NOMO-1 treated with dmso at 0.1 percent for 144 hours (cell line): ENCODE measurements around the gene UCKL1.
"Not testable (repeated sequence)": the region's sequence is repeated elsewhere in the genome, so short reads cannot be mapped to it uniquely, and the experiment has no call there.

Source experiments
- DNase-seq: peaks from one replicate; lab custom pipeline; 2025; ENCODE audit not compliant: unreplicated experiment; lab: John Stamatoyannopoulos, UW

UCKL1 gene

DNA sequence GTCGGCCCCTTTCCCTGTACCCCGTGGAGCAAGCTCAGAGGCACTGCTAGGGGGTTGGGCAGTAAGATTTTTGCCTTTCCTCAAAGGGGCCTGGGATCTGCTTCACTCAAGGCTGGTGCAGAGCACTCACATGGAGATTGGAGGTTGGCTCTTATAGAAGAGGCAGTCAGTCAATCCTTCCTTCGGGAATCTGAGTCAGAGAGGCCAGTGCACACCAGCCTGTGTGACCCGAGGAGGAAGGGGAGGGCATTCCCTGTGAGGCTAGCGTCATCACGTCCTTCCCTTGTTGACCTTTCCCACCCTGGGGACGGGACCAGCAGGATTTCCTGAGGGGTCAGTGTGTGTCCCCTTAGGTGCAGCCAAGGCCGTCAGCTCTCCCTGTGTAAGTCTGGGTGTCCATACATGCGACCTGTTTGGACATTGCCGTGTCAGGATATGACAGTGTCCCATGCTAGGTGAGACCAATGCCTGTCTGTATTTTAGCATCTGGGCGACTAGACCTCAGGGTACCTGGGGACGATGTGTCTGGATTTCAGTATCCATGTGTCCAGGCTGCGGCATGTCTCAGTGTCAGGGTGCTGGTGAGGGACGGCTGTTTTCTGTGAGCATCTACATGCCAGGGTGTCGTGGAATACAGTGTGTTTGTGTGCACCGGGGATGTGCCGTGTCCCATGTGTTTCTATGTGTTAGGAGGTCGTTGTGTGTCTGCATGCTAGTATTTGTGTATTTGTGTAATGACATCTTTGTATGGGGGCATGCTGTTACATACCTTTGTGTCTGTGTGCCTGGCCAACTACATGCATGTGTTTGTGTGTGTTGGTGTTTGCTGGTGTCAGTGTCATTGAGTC lies 16.3 kb upstream of the UCKL1 start:
- DNase-seq: no peak

DNA sequence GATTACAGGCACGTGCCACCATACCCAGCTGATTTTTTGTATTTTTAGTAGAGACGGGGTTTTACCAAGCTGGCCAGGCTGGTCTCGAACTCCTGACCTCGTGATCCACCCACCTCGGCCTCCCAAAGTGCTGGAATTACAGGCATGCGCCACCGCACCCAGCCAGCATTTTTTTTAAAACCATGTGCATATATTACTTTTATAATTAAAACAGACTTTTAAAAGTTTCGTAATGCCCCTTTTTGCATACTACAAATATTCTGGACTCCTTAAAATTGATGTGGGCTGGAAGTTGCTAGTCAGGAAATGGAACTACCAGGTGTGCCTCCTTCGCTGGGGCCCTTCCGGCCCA lies 15.7 kb upstream of the UCKL1 start:
- DNase-seq: not testable (repeated sequence)

DNA sequence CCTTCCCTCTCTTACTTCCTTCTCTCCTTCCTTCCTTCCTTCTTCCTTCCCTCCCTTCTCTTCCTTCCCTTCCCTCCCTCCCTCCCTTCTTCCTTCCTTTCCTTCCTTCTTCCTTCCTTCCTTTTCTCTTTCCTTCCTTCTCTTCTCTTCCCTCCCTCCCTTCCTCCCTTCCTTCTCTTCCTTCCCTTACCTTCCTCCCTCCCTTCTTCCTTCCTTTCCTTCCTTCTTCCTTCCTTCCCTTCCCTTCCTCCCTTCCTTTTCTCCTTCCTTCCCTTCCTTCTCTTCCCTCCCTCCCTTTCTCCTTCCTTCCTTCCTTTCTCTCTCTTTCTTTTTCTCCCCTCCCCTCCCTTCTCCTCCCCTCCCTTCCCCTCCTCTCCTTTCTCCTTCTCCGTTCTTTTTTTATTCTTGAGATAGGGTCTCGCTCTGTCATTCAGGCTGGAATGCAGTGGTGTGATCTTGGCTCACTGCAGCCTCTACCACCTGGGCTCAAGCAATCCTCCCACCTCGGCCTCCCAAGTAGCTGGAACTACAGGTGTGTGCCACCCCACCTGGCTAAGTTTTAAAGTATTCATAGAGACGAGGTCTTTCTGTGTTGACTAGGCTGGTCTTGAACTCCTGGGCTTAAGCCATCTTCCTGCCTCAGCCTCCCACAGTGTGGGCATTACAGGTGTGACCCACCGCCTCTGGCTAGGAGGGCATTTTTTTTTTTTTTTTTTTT lies 14.7 kb upstream of the UCKL1 start:
- no peak for DNase-seq

- no peak for DNase-seq
These were observed 13.9 kb upstream of the UCKL1 start, which contains the start of gene ZNF512B for GRCh38 chr20:63969838-63970713. Gene ZNF512B (minus strand): TSS chr20:63969930. CDS start chr20:63967950, 1,980 bp downstream.

DNA sequence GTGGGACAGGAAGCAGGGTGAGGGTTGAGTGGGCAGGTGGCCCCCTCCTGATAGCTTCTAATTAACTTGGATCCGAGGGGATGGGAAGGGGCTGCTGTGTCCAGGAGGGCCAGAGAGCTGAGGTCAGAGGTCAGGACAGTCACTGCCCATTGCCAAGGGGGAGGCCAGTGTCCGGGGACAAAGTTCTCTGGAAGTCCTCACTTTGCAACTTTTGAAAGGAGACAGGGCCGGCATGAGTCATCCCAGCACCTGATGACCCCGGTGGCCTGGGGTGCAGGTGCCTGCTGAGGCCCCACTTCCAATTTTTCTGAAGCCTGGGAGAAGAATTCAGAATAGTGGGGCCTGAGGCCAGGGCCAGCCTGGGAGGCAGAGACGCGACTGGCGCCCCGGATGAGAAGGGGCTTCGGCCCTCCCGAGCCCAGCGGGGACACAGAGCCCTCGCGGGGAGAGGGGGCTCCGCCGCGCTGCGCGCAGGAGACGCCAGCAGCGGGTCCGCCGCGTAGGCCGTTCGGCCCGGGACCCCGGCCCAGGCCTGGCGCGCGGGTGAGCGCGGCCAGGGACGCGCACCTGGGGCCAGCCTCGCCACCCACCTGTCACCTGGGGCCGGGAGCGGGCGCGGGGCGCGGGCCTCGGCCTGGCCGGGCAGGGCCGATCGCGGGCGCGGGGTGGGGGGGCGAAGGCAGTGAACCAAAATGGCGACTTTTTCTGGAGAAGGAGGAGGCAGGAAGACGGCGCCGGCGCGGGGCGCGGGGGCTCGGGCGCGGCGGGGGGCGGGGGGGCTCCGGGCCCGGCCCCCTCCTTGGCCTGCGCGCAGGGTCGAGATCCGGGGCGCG lies 12.9 kb upstream of the UCKL1 start:
- no peak for DNase-seq

DNA sequence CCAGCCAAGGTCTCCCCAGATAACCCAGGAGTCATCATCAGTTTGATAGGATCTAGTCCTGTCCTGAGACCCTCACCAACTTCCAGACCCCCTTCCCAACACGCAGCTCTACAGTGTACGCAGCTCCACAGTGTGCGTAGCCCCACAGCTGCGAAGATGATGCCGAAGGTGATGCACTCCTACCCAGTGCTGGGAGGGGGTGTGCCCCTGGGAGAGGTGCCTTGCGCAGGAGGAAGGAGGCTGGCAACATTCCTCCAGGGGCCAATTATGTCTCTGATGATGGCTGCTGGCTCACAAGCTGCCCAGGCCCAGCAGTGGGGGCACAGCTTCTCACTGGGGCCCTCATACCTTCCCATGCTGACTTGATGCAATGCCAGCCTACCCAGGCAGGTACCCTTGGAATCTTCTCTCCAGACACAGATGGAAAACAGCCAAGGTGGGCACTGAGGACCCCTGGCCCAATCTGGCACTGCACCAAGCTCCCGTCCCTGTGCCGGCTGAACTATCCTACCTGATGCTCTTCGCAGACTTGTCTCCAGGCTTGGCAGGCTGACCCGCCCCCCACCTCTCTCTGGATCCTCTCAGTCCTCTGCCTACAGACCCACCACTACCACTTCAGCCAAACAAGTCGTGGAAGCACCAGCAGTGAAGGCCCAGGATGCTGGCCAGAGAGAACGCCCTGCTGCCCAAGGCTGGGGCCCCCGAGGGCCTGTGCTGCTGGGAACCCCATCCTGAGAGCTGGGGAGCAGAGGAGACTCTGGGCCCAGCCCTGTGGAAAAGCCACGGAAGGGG lies 12.1 kb upstream of the UCKL1 start:
- no peak for DNase-seq

DNA sequence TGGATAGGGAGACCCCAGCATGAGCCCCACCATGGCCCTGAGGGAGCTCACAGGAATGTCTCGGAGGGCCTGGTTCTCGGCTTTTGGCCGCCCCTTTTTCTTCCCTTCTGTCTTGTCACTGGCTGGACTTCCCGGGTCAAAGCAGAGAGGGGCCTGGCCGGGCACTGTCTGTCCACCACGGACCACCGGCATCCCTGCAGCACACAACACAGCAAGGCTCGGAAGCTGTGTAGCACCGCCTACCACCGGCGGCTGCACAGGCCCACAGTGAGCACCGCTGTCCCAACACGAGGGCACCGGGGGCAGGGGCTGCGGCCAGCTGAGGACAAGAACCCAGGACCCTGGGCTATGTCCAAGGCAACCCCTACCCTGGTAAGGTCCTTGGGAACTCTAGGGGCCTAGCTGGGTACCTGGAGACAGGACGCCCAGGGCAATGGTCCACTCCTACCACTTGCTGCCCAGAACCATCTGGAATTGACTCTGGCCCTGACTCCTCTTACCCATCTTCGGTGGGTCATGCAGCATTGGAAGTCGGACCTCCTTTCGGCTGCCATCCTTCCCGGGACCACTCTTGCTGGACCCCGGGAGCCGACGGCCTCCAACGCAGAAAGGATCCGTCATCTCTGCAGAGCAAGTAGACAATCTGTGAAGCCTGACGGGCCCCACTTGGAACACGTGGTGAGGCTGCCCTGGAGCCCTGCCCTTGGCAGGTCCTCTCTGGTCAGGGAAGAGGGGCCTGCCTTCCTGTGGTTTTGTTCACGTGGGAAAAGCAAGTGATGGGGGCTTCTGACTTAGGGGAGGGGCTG lies 11.3 kb upstream of the UCKL1 start:
- no peak for DNase-seq

DNA sequence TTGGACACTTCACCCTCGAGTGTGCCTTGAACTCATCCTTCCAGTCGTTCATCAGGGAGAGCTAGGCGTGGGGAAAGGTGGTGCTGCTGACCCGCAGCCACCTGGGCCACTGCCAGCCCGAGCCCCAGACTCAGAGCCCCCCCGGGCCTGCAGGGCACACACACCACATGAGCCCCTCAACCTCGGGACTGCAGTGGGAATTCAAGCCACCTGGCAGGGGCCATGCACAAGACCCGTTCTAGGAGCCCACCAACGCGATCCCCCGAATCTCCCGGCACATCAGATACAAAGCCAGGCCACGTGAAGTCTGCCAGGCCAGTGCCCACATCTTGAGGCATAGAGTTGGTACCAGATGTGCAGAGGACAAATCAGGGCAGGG lies 10.7 kb upstream of the UCKL1 start:
- no peak for DNase-seq

- DNase-seq: no peak
These were observed 10.1 kb upstream of the UCKL1 start for GRCh38 chr20:63966172-63966943.

- no peak for DNase-seq
These were observed 8.2 kb upstream of the UCKL1 start for GRCh38 chr20:63964412-63964811.

DNA sequence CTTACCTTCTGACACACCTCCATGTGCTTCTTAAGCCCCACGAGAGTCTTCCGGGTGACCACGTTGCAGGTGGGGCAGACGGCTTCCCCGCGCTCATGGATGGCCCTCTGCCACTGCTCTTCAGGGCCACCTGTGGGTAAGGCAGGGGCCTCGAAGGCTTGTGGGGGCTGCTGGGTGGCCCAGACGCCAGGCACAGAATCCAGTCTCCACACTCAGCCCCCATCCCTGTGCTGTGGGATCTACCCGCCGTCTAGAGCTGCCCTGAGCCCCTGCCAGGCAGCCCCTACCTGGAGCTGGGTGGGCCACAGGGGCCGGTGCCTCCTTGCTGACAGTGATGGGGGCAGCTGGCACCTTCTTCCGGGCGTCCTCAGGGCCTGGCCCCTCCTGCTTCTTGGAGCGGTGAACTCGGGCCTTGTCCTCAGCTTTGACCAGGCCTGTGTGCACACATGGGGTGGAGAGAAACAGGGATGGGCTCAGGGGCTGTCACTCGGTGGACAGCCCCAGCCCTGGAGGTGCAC lies 7.6 kb upstream of the UCKL1 start:
- DNase-seq: no peak

DNA sequence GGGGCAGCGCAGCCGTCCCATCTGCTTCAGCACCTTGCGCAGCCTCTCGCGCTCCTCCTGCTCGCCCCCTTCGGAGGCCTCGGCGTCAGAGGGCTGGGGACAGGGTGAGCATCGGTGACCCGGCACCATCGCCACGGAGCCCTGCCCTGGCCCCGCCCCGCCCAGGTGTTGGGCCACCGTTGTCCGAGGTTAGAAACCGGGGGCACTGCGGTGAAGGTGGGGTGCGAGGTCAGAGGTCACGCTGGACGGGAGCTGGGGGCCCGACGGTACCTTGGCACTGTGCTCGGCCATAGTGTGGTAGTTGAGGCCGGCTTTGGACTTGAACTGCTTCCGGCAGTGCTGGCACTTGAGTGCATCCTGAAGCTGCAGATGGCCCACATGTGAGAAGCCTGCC lies 7.1 kb upstream of the UCKL1 start:
- DNase-seq: no peak

DNA sequence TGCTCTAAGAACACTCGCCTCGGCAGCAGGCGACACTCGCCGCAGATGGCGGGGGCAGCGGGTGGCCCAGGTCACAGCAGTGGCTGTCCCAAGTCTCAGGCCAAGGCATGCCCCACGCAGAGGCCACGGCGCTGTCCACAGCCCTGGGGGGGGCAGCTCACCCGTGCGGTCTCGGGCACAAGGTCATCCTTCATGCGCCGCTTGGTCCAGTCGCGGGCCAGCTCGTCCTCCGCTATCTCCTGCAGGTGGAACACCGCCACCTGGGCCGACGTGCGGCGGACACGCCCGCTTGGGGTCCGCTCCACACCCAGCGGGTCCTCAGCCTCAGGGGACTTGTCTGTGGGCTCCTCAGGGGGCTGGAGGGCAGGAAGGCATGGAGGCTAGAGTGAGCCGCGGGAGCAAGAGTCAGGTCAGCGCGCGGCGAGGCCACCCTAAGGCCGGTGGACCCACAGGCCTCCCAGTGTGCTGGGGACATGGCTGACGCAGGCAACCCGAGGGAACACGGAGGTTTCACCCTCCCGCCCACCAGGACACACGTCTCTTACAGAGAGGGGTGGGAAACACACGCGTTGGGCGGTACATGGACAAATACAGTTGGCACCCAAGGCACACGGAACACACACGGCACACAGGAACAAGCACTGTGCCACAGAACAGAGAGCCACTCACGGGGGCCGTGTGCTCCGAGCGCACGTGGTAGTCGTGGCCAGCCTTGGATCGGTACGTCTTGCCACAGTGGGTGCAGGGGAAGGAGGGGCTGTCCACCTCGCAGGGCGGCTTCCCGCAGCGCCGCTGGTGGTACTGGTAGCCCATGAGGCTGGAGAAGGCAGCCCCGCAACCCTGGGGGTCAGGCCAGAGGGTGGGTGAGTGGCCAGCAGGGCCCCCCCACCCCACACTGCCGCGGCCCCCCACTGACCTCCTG lies 6.5 kb upstream of the UCKL1 start:
- no peak for DNase-seq

DNA sequence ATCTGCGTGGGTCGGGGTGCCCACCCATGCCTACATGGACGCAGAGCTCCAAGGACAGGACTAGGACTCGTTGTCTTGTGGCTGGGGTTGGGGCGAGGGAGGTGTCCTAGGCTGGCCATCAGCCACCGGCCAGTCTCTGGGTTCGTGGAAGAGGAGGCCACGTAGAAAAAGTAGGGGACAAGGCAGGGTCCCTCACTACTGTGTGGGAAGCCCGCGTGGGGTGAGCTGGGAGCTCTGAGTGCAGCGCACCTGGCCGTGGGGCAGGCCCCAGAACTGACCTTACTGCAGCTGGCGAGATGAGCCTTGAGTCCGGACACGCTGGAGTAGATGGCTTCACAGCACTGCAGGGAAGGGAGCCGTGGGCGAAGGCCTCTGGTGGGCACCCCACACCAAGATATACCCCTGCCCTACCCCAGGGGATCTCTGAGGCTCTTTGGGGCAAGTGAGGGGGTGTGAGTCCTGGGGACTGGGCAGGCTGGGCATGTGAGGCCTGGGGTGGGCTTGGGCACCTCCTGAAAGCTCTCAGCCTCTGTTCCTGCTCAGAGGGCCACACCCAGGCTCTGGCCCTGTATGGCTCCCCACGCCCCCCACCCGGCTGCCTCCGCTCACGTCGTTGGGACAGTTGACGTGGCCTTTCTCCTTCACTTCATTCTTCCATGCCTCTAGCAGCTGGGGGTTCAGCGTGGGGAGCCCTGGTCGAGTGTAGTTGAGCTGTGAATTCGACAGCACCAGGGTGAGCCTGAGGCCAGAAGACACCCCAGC lies 5.6 kb upstream of the UCKL1 start:
- no peak for DNase-seq

DNA sequence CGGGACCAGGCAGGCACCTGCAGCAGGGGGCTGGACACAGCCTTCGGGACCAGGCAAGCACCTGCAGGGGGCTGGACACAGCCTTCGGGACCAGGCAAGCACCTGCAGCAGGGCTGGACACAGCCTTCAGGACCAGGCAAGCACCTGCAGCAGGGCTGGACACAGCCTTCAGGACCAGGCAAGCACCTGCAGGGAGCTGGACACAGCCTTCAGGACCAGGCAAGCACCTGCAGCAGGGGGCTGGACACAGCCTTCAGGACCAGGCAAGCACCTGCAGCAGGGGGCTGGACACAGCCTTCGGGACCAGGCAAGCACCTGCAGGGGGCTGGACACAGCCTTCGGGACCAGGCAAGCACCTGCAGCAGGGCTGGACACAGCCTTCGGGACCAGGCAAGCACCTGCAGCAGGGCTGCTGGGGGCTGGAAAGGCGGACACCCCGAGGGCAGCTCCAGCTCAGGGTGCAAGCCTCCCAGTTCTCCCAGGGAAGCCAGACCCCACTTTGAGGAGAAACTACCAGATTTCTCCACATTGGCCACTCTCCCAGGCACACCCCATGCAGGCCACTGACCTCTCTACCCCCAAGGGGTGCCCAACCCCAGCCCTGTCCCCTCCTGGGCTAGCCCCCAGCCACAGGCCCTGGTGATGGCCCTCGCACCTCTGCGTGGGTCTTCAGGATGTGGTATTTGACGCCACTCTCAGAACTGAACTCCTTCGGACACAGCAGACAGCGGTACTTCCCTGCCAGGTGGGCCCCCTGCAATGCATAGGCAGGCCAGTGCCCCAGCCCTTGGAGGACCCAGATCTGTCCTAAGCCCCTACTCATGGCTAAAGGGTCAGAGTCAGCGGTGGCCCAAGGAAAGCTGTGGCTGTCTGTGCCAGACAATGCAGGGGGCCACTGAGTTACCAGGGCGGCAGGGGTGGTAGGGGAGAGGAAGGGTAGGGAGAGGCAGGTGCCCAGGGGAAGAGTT lies 4.7 kb upstream of the UCKL1 start:
- DNase-seq: not testable (repeated sequence)
